Activated T-helper 1 cell treated with anti-CD3 and anti-CD28 coated beads, Interleukin-12 subunit alpha, Interleukin-12 subunit beta, Interleukin-2, Interleukin-4 antibody, amounts not matched to agents 30 ng/mL and 10 ng/mL and 1 ng/mL, durations not matched to agents 14 hours and 24 hours and 36 hours (primary cell): ENCODE data around the gene BHLHE40. TPM values are rescaled to one million over a fixed set of nuclear protein-coding genes. Genes with fewer than 3 reads are reported as not detected.

Experiments
- DNase-seq: peaks from one replicate; pipeline ENCODE4 v3.0.0; 2021; ENCODE audit warnings: low spot score
- H3K27ac Mint-ChIP-seq: one replicate; pipeline ENCODE4 v1.8.0; 2021; ENCODE audit warnings: mild to moderate bottlenecking, mixed read lengths
- H3K27me3 Mint-ChIP-seq: one replicate; pipeline ENCODE4 v1.8.0; 2022; ENCODE audit warnings: mild to moderate bottlenecking, moderate library complexity, mixed read lengths; ENCODE audit not compliant: insufficient read depth
- H3K36me3 Mint-ChIP-seq: one replicate; pipeline ENCODE4 v1.8.0; 2021; ENCODE audit warnings: low read depth, mixed read lengths
- H3K4me1 Mint-ChIP-seq: one replicate; pipeline ENCODE4 v1.8.0; 2021; ENCODE audit warnings: low read depth, mixed read lengths
- H3K4me3 Mint-ChIP-seq: one replicate; pipeline ENCODE4 v1.8.0; 2021; ENCODE audit warnings: mild to moderate bottlenecking, moderate library complexity, mixed read lengths
- H3K9me3 Mint-ChIP-seq: one replicate; pipeline ENCODE4 v1.8.0; 2021; ENCODE audit warnings: mixed read lengths
- intact Hi-C: fragments of 100-400 bp; cut with micrococcal nuclease; formaldehyde crosslinking; loops from one replicate; pipeline ENCODE4 v1.15.1; 2024
- total RNA-seq: library from RNA; stranded (reverse); gene quantifications from 2 replicates; pipeline ENCODE4 v1.2.3, GENCODE V29; 2022

Gene BHLHE40
- total RNA-seq, 1 donor from 2014 or later: 449 TPM

- peak overlapping the region; percentile 9 for H3K4me3 Mint-ChIP-seq
- peak overlapping the region; percentile 79 for H3K27ac Mint-ChIP-seq
- H3K9me3 Mint-ChIP-seq: no peaks in the 10 kb centered on the region
- H3K27me3 Mint-ChIP-seq: no peaks in the 10 kb centered on the region
- intact Hi-C loops: loop anchor here (1.0 to 10.0 kb wide), 5 partner anchors 8 to 618 kb away; no protein-coding TSS in a partner anchor
- peaks cover 3% of the 10 kb centered on the region for H3K36me3 Mint-ChIP-seq
- H3K4me1 Mint-ChIP-seq: peaks cover 73% of the 10 kb centered on the region
- DNase-seq: peak; percentile 61
Observed at GRCh38 chr3:5002174-5002870, 23.1 kb downstream of the BHLHE40 start.

GRCh38 chr3:5002871-5003247 lies 23.6 kb downstream of the BHLHE40 start:
- peaks cover 78% of the 10 kb centered on the region for H3K4me1 Mint-ChIP-seq

GRCh38 chr3:5004319-5005152 lies 25.3 kb downstream of the BHLHE40 start:
- peaks cover 3% of the 10 kb centered on the region for H3K36me3 Mint-ChIP-seq
- intact Hi-C loops: loop anchor here (5.0 to 10.0 kb wide), 3 partner anchors 188 to 620 kb away; no protein-coding TSS in a partner anchor
- no peak for DNase-seq
- no peak overlapping the region for H3K4me3 Mint-ChIP-seq
- peak overlapping the region; percentile 89 for H3K27ac Mint-ChIP-seq
- H3K27me3 Mint-ChIP-seq: no peaks in the 10 kb centered on the region
- peaks cover 81% of the 10 kb centered on the region for H3K4me1 Mint-ChIP-seq
- no peaks in the 10 kb centered on the region for H3K9me3 Mint-ChIP-seq

More at GRCh38 chr3:5002871-5003247, 23.6 kb downstream of the BHLHE40 start:
- DNase-seq: no peak
- Mint-ChIP-seq H3K4me3 (peak overlapping the region; percentile 9), H3K36me3 (peaks cover 3% of the 10 kb centered on the region), H3K9me3 (no peaks in the 10 kb centered on the region), H3K27me3 (no peaks in the 10 kb centered on the region), H3K27ac (peak overlapping the region; percentile 79)
- intact Hi-C loops: loop anchor here (1.0 to 10.0 kb wide), 5 partner anchors 9 to 618 kb away; no protein-coding TSS in a partner anchor

- peaks cover 3% of the 10 kb centered on the region for H3K36me3 Mint-ChIP-seq
- H3K9me3 Mint-ChIP-seq: no peaks in the 10 kb centered on the region
- H3K4me1 Mint-ChIP-seq: peaks cover 72% of the 10 kb centered on the region
- DNase-seq: no peak
- intact Hi-C loops: loop anchor here (5.0 to 10.0 kb wide), 3 partner anchors 187 to 621 kb away; no protein-coding TSS in a partner anchor
- no peak overlapping the region for H3K4me3 Mint-ChIP-seq
- H3K27ac Mint-ChIP-seq: peak overlapping the region; percentile 89
- no peaks in the 10 kb centered on the region for H3K27me3 Mint-ChIP-seq
Observed at GRCh38 chr3:5005367-5005766, 26.1 kb downstream of the BHLHE40 start.

GRCh38 chr3:5006755-5007202 lies 27.5 kb downstream of the BHLHE40 start:
- intact Hi-C loops: loop anchor here (1.0 to 10.0 kb wide), 9 partner anchors 16 to 622 kb away; no protein-coding TSS in a partner anchor
- peak overlapping the region; percentile 89 for H3K27ac Mint-ChIP-seq
- H3K9me3 Mint-ChIP-seq: no peaks in the 10 kb centered on the region
- H3K4me1 Mint-ChIP-seq: peaks cover 72% of the 10 kb centered on the region
- no peaks in the 10 kb centered on the region for H3K27me3 Mint-ChIP-seq
- H3K36me3 Mint-ChIP-seq: peaks cover 3% of the 10 kb centered on the region
- H3K4me3 Mint-ChIP-seq: peak overlapping the region; percentile 71
- peak; percentile 88 for DNase-seq

- H3K27me3 Mint-ChIP-seq: no peaks in the 10 kb centered on the region
- peak overlapping the region; percentile 71 for H3K4me3 Mint-ChIP-seq
- peaks cover 7% of the 10 kb centered on the region for H3K36me3 Mint-ChIP-seq
- H3K27ac Mint-ChIP-seq: peak overlapping the region; percentile 89
- intact Hi-C loops: loop anchor here (5.0 to 10.0 kb wide), 3 partner anchors 184 to 623 kb away; no protein-coding TSS in a partner anchor
- peaks cover 72% of the 10 kb centered on the region for H3K4me1 Mint-ChIP-seq
- H3K9me3 Mint-ChIP-seq: no peaks in the 10 kb centered on the region
- DNase-seq: no peak
Observed at GRCh38 chr3:5007873-5008272, 28.6 kb downstream of the BHLHE40 start.

GRCh38 chr3:5009506-5010109 lies 30.4 kb downstream of the BHLHE40 start:
- H3K4me1 Mint-ChIP-seq: peaks cover 80% of the 10 kb centered on the region
- peaks cover 9% of the 10 kb centered on the region for H3K36me3 Mint-ChIP-seq
- peak overlapping the region; percentile 36 for H3K27ac Mint-ChIP-seq
- H3K27me3 Mint-ChIP-seq: peaks cover 1% of the 10 kb centered on the region
- no peaks in the 10 kb centered on the region for H3K9me3 Mint-ChIP-seq
- intact Hi-C loops: loop anchor here (5.0 to 10.0 kb wide), 3 partner anchors 183 to 625 kb away; no protein-coding TSS in a partner anchor
- DNase-seq: no peak
- no peak overlapping the region for H3K4me3 Mint-ChIP-seq

GRCh38 chr3:5010140-5010539 lies 30.9 kb downstream of the BHLHE40 start:
- H3K27ac Mint-ChIP-seq: no peak overlapping the region
- no peak overlapping the region for H3K4me3 Mint-ChIP-seq
- H3K9me3 Mint-ChIP-seq: no peaks in the 10 kb centered on the region
- H3K27me3 Mint-ChIP-seq: peaks cover 1% of the 10 kb centered on the region
- H3K36me3 Mint-ChIP-seq: peaks cover 8% of the 10 kb centered on the region
- no peak for DNase-seq
- intact Hi-C loops: no loop called here
- peaks cover 80% of the 10 kb centered on the region for H3K4me1 Mint-ChIP-seq

GRCh38 chr3:5010706-5011554 lies 31.7 kb downstream of the BHLHE40 start:
- Mint-ChIP-seq H3K27ac (peak overlapping the region; percentile 90), H3K9me3 (no peaks in the 10 kb centered on the region), H3K4me3 (peak overlapping the region; percentile 45), H3K4me1 (peaks cover 79% of the 10 kb centered on the region), H3K27me3 (peaks cover 1% of the 10 kb centered on the region), H3K36me3 (peaks cover 6% of the 10 kb centered on the region)
- intact Hi-C loops: no loop called here
- no peak for DNase-seq

GRCh38 chr3:5011555-5012256 lies 32.5 kb downstream of the BHLHE40 start:
- H3K4me1 Mint-ChIP-seq: peaks cover 81% of the 10 kb centered on the region
- H3K9me3 Mint-ChIP-seq: no peaks in the 10 kb centered on the region
- no peak for DNase-seq
- H3K4me3 Mint-ChIP-seq: peak overlapping the region; percentile 31
- H3K36me3 Mint-ChIP-seq: peaks cover 6% of the 10 kb centered on the region
- peaks cover 1% of the 10 kb centered on the region for H3K27me3 Mint-ChIP-seq
- intact Hi-C loops: no loop called here
- peak overlapping the region; percentile 90 for H3K27ac Mint-ChIP-seq

GRCh38 chr3:5012367-5012766 lies 33.1 kb downstream of the BHLHE40 start:
- intact Hi-C loops: no loop called here
- no peaks in the 10 kb centered on the region for H3K9me3 Mint-ChIP-seq
- peaks cover 6% of the 10 kb centered on the region for H3K36me3 Mint-ChIP-seq
- H3K4me1 Mint-ChIP-seq: peaks cover 81% of the 10 kb centered on the region
- peaks cover 1% of the 10 kb centered on the region for H3K27me3 Mint-ChIP-seq
- no peak for DNase-seq
- peak overlapping the region; percentile 90 for H3K27ac Mint-ChIP-seq
- H3K4me3 Mint-ChIP-seq: peak overlapping the region; percentile 31
